ENCODE results near the gene CTTNBP2NL.
"Not testable (repeated sequence)": the region's sequence is repeated elsewhere in the genome, so short reads cannot be mapped to it uniquely, and the experiment has no call there.

The CTTNBP2NL gene

GRCh38 chr1:112423666-112424065 lies 27.7 kb downstream of the CTTNBP2NL start:
- not testable (repeated sequence) for DNase-seq (ENCODE audit: low spot score)

DNA sequence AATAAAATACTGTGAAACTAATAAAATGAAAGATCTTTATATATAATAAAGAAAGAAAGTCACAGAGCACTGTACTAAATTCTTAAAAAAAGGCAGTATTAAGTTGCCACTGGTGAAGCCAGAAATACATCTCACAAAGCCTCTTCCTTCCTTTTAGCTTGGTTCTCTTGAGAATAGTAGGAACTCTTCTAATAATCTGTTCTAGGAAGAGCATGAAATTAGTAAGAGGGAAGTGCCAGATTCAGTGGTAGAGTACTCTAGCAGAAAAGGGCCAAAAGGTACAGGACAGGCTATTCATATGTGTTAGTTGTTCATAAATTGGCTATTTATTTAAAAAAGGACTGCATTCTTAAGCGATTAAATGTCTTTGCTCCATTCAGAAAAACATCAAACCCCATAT lies 33.7 kb downstream of the CTTNBP2NL start:
- DNase-seq (ENCODE audit: low spot score), result no peak

- no peak for DNase-seq (ENCODE audit: low spot score)
Measured at GRCh38 chr1:112431038-112431437, 35.0 kb downstream of the CTTNBP2NL start.

GRCh38 chr1:112435448-112435847 lies 39.4 kb downstream of the CTTNBP2NL start:
- no peak for DNase-seq (ENCODE audit: low spot score)

GRCh38 chr1:112436384-112437156 lies 40.6 kb downstream of the CTTNBP2NL start:
- no peak for DNase-seq (ENCODE audit: low spot score)

- not testable (repeated sequence) for DNase-seq (ENCODE audit: low spot score)
Measured at GRCh38 chr1:112438156-112438555, 42.1 kb downstream of the CTTNBP2NL start.

DNA sequence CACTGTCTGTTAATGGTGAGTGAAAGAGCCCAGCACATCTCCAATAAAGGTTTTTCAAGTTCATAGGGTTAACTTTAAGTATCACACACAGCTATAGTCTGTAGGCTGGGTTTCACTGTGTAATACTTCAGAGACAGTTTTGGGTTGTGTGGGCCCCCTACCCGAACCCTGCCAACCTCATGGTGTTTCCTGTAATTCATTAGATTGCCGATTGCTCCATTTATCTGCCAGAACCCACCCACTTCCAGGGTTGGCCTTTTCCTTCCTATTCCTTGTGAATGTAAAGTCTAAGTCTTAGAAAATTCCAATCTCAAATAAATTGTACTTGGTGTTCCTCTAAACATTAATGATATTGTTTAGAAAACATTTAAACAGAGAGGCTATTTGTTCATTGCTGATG lies 43.6 kb downstream of the CTTNBP2NL start:
- no peak for DNase-seq (ENCODE audit: low spot score)

DNA sequence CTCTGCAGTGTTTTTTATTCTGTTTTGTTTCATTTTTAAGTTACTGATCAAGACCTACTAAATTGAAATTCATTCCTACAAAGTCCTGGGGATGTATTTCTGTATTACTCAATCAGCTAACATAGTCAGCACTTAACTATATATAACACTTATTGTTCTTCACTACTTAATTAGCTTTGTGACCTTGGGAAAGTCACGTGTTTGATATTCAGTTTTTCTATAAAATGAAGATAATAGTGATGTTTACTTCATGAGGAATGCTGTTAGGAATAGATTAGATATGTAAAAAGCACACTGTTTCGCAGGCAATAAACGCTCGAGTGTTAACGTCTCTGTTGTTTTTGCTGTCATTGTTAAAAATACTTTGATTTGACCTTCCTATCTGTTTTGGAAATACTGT lies 44.6 kb downstream of the CTTNBP2NL start:
- no peak for DNase-seq (ENCODE audit: low spot score)

GRCh38 chr1:112444269-112444668 lies 48.3 kb downstream of the CTTNBP2NL start:
- no peak for DNase-seq (ENCODE audit: low spot score)

DNA sequence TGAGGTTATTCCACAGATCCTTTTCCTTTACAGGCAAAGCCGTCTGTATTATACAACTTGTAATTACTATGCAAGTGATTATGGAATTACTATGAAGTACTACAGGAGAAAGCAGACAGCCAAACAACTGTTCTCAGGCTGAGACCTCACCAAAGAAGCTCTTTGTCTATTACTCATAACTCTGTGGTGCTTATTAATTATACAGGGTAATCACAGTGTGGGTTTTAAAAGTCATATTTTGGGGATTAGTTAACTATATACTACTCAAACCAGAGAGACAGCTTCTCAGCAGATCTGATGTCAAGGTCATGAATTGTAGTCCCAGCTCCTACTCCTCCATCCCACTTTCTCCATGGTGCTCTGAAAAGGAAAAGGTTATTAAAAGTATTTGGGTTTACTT lies 49.6 kb downstream of the CTTNBP2NL start:
- no peak for DNase-seq (ENCODE audit: low spot score)

DNA sequence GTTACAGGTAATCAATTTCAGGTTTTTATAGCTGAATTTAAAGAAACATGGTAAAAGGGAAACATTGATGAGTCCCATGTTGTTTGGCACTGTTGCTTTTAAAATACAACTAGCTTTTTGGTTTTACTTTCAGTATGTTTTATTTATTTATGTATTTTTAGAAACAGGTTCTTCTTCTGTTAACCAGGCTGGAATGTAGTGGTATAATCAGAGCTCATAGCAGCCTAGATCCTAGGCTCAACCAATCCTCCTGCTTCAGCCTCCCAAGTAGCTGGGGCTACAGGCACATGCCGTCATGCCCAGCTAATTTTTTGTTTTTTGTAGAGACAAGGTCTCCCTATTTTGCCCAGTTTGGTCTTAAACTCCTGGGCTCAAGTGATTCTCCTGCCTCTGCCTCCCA lies 50.4 kb downstream of the CTTNBP2NL start:
- no peak for DNase-seq (ENCODE audit: low spot score)

- no peak for DNase-seq (ENCODE audit: low spot score)
Measured at GRCh38 chr1:112448904-112449629, 53.1 kb downstream of the CTTNBP2NL start.

- DNase-seq (ENCODE audit: low spot score), result no peak
Measured at GRCh38 chr1:112449630-112449983, 53.6 kb downstream of the CTTNBP2NL start.

GRCh38 chr1:112450773-112451172 lies 54.8 kb downstream of the CTTNBP2NL start:
- DNase-seq (ENCODE audit: low spot score), result no peak

GRCh38 chr1:112451301-112451700 lies 55.3 kb downstream of the CTTNBP2NL start:
- not testable (repeated sequence) for DNase-seq (ENCODE audit: low spot score)

DNA sequence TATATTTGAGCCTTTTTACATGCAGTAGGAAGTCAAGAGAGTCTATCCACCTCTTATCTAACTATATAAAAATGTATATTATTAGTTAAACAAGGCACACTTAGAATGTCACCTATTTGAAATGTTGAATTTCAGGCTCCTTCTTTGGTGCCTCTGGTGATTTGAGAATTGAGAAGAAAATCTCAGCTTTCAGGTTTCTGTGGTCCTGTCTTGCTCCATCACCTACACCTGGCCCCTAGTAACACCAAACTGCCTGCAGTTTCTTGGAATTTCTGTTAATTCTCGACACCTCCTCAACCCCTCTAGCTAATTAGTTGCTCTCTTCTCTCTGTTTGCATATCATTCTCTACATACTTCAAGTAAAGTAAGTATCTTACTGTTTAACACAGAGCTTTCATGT lies 57.9 kb downstream of the CTTNBP2NL start:
- DNase-seq (ENCODE audit: low spot score), result no peak

DNA sequence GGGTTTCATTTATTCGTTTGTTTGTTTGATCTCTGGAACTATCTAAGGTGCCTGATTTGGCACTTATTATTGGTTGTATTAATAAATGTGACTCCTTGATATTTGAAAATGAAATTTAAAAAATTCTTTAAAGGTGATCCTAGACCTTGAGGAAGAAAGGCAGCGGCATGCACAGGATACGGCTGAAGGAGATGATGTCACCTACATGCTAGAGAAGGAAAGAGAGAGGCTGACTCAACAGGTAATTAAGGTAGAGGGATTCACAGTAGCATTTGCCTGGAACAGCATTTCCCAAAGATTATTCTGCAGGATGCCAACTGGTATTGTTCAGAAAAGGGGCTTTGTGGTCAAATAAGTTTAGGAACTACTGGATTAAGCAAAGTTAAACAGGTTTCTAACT lies 58.3 kb downstream of the CTTNBP2NL start:
- no peak for DNase-seq (ENCODE audit: low spot score)

DNA sequence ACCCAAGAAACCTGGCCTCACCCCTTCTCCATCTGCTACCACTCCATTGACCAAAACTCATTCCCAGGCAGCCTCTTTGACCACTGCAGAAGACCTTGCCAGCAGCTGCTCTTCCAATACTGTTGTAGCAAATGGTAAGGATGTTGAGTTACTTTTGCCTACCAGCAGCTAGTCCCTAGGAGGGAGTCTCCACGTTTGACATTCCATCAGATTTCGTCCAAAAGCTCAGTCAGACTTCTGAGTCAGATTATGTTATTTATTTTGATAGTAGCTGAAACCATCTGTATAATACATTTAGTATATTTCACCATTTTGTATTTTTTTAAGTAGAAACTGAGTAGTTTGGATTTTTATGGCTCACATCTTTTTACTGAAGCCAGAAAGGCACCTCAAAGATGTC lies 61.2 kb downstream of the CTTNBP2NL start:
- DNase-seq (ENCODE audit: low spot score), result no peak

DNA sequence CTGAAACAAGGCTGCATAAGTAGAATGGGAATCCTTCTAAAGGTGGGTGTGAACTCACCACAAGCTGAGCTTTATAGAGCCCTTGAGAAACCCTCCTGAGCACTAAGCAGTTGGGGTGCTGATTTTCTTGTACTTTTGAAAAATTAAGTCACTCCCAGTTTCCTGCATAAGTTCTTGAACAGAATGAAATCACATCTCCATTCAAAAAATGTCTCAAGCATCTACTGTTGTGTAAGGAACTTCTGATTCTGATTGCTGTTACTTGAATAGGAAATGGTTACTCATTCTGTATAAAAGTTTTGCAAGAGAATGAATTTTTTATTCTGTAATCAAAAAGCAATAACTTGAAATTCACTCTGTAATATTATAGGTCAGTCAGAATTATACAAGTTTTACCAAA lies 61.9 kb downstream of the CTTNBP2NL start:
- DNase-seq (ENCODE audit: low spot score), result no peak

DNA sequence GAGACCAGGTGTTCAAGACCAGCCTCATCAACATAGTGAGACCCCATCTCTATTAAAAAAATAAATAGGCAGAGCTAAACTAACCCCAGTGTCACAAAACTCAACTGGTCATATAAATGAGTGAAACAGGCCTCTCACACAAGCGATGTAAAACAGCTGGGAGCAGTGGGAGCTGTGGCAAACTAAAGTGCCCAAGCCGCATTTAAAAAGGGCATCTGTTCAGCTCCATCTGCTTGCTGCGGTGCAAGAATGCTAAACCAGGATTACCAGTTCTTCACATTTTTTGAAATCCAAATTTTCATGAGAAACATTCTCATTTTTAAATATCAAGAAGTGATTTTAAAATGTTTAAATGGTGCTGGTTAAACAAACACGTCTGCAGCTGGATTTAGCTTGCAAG lies 62.7 kb downstream of the CTTNBP2NL start:
- DNase-seq (ENCODE audit: low spot score), result no peak

GRCh38 chr1:112460615-112461014 lies 64.6 kb downstream of the CTTNBP2NL start:
- DNase-seq (ENCODE audit: low spot score), result no peak

- no peak for DNase-seq (ENCODE audit: low spot score)
Measured at GRCh38 chr1:112461200-112461871, 65.3 kb downstream of the CTTNBP2NL start.

- no peak for DNase-seq (ENCODE audit: low spot score)
Measured at GRCh38 chr1:112462953-112463279, 66.9 kb downstream of the CTTNBP2NL start.
